Activated CD8-positive, alpha-beta memory T cell treated with anti-CD3 and anti-CD28 coated beads for 48 hours (primary cell): ENCODE results near the gene STUM.

Source experiments
- DNase-seq, 3 experiments: peaks; one replicate each; pipeline ENCODE4 v3.0.0-alpha.2; 2020; ENCODE audit warnings: low read depth in 2 of 3, low spot score in 2 of 3

STUM gene

DNA sequence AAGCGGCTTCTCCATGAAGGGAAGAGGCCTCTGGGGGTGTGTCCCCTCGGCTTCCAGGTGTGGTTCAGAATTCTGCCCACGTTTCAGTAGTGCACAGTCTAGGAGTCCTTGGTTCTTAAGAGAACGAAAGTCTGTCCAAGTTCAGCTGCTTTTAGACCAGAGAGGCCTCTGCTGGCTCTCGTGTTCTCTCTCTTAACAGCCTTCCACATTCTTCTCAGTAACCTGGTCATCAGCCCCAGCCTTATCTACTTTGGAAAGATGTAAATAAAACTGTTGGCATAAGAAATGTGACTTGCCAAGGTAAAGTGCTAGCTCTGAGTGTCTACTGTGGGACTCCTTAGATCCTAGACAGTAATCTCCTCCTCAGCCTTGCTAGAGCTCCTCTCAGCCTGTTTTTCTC is 15.3 kb upstream of the STUM start:
- no peak for DNase-seq

DNA sequence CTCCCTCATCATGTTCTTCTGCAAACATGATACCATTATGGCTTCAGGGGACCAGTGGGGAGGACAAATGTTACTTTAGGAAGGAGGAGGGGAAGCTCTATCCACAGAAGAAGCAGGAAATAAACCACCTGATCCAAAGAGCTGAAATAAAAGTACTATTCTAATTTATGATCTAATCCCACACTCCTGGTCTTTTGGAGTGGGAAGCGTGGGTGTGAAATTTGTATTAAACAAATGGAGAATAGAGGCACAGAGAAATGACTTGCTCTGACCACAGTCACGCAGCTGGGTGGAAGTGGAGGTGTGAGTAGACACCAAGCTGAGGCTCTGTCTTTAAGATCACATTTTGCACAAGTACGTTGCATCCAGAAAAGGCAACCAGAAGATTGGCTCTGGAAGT is 14.5 kb upstream of the STUM start:
- no peak for DNase-seq

DNA sequence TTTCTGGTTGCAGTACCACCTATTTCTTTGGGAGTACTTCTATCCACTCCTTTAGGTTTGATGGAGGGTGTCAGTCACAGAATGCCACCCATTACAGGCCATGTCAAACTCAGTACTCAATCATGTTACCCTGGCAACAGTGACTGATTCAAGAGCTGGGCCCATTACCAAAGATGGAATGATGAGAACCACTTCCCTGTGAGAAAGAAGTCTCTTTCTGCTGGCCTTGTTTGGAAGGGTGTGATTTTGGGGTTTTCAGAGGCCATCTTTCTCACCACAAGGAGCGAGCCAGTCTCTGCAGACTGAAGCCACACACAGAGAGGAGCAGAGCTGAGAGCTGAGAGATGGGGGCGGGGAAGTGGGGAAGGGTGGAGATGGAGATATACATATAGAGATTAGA is 13.9 kb upstream of the STUM start:
- no peak for DNase-seq

DNA sequence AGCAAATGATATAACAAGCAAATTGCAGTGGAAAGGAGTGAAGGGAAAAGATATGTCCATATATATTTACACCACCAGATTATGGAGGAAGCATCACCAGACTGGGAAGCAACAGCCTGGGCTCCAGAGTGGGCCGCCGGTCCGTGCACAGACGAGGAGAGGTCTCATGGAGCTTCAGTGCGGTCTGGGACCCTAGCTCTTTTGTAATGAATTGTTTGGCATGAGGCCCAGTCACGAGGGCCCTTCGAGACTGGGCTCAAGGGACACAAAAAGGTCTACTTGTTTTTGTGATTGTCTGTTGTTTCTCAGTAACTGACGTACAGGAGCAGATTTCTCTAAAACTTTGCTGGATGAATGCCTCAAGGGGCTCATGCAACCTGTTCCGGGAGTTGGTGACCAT is 12.9 kb upstream of the STUM start:
- DNase-seq, result no peak

DNA sequence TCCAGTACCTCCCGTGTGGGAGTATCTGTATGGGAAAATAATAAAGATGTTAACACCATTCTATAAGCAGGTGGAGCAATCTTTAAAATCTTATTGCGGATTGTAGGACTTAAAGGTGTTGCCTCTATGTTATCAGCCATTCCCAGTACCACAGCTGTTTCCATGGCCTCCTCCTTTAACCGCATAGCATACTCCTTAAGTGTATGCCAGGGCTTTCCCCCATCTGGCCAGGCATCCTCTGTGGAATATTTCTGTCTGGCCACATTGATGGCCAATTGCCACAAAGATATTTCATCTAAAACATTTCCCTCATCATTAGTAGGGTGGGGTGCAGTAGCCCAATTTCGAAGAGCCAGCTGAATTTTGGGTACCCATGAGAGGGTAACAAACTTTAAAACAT is 7.3 kb upstream of the STUM start:
- no peak for DNase-seq

DNA sequence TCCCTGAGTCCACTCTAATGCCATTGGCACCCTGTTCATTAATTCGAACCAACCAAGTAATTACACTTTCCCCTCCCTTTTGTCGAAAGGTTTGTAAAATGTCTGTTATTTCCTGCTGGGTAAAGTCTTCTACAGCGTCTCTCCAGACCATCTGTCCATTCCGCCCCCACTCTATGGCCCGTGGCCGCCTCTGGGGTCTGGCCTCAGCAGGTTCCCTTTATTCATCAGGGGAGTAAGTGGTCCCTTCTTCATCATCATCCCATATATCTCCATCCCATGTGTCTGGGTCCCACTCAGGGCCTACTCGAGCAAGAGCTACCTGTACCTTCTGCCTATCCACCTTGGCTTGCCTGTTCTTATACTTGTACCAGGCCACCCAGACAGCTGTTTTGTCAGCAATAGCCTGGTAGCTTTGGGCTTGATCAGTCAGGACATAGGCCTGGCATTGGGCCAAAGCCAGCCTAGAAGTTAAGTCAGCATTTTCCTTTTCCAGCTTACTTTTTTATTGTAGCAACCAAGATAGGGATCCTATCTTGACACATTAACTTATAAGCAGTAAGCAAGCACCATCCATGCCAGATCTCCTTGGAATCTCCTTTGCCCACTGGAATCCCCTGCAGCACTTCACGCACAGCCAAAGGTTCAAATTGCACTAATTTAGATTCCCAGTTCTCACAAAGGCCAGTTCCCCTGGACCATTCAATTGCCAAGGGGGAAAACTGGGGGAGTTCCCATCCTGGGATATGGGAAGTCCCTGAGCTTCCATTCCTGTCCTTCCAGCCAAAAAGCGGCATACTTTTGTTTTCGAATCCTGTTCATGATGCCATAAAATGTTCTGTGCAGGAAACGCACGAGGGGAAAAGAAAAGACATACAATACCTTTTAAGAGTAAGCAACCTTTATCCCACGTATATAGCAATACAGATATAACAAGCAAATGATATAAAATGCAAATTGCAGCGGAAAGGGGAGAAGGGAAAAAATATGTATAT is 6.6 kb upstream of the STUM start:
- no peak for DNase-seq

DNA sequence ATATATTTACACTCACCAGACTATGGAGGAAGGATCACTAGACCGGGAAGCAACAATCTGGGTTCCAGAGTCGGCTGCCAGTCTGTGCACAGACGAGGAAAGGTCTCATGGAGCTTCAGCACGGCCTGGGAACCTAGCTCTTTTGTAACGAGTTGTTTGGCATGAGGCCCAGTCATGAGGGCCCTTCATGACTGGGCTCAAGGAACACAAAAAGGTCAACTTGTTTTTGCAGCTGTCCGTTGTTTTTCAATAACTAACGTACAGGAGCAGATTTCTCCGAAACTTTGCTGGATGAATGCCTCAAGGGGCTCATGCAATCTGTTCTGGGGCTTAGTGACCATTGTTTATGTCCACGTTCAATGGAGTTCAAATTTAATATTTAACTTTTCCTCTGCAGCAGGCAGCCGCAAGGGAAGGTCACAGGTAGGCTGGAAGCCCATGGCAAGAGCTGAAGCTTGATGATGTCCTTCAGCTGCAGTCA is 5.9 kb upstream of the STUM start:
- DNase-seq, result no peak

DNA sequence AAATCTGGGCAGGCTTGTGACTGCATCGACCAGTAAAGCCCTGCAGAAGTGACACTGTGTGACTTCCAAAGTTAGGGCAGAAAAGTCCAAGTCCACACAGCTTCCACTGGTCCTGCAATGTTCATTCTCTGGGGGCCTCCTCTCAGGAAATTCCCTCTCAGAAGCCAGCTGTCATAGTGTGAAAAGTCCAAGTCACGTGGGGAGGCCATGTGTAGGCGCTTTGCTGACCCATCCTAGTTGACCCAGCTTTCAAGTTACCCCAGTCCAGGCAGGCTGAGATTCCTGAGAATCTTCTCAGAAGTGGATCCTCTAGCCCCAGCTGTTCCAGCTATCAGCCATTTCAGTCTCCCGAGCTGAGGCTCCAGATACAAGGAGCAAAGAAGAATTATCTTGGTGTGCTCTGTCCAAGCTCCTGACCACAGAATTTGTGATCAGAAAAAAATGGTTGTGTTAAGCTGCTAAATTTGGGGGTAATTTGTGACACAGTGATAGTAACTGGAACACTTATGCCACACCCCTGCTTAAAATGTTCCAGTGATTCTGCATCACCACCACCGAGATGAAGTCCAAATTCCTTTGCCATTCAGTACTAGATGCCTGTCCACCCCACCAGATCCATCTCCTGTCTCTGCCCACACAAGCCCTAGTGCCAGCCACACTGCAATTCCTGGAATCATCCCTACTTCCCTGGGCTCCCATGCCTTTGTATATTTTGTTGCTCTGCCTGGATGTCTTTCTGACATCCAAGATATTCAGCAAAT is 2.5 kb upstream of the STUM start:
- DNase-seq, result no peak

DNA sequence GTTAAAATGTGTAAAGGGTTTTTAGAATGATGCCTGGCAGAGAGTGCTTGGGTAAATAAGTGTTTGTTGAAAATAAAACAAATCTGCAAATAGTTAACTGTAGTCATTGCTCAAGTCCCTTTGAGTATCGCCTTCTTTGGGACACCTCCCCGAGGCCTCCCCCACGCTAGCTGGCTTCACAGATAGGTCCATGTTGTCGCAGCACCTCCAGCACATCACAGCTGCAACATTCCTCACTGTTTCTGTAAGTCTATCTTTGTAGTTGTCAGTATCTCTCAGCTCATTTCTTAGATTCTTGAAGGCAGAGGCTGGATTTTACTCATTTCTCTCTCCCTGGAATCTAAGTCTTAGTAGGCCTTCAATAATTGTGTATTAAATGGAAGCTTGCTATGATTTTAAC is 1.6 kb upstream of the STUM start:
- no peak for DNase-seq

DNA sequence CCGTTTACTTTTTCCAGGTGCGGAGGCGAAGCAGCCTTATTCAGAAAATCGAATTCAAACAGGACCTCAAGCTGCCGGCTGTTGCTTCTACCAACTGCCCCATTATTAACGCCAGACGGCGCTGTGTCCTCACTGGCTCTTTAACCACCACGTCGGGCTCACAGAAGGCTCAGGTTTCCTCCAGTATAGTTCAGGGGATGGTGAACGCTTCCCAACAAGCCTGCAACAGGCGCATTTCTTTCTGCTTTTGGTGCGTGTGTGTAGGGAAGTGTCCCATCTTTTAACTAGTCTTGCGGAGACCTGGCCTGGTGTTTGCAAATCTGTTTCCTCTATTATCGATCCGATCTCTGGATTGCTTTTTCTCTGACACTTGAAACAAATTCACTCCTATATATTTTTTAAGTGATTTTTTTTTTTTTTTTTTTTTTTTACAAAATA is 791 bp upstream of the STUM start:
- peak in 2 of 3 experiments; percentile 27 to 28 for DNase-seq

DNA sequence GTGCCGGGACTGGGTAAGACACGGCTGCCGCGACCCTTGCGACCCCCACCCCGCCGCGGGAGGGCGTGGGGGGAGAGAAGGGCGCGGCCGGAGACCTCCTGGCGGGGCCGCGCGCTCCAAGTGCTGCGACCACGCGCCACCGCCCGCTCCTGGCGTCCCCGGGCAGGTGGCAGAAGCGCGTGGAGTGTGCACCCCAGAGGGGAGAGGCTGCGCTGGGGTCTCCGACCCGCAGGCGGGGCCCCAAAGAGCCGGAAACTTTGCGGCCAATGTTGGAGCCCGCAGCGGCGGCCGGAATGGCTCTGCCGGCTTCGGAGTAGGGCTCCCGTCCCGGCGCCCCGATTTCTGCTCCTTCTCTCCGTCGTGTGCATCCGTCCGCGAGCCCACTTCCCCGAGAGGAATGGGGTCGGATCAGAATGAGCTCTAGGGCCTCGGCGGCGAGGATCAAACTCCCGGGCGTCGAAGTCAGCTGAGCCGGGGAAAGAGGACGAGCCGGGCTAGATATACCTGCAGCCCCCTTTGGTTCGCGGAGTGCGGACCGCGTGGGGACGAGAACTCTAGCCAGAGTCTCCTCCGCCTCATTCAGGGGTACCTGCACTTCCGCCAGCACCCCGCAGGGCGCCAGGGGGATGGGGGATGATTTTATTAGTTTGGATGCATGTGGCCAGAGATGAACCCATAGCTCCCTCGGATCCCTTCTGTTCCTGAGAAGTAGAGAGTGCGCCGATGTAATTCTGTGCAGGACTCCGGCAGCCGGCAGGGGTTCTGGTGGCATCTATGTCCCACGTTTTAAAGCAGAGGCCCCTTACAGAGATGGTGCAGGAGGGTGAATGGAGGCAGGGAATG is 751 bp downstream of the STUM start:
- DNase-seq, result peak in 1 of 3 experiments; percentile 7

DNA sequence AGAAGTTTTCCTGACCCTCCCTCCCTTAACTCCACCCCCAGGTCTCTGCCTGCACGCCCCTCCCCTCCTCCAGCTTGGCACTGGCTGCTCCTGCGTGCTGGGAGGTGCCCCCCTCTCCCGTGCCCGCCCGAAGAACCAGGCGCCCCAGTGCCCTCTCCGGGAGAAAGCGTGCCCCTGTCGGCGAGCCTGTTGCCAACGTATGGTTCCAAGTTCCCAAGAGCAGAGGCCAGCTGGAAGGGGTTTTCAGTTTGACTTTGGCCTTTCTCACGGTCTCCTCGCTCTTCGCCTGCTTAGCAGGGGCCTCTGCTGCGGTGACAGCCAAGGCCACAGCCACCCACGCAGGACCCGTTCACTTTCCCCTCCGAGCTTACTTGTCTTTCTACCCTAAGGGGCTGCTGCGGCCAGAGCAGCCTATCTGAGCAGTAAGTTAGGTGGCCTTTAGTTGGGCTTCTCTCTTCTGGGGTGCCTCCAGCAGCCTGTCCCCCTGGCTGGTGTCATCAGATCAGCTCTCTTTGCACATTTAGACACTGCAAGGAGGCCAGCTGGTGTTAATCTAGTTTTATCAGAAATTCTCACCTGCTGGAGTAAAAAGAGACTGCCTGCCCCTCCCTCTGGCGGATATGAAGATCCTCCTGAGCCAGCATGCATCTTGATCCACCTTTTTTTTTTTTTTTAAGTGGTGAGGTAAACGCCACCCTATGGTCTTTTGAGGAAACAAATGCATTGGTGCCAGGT is 1.5 kb downstream of the STUM start:
- DNase-seq, result peak in 1 of 3 experiments; percentile 5

DNA sequence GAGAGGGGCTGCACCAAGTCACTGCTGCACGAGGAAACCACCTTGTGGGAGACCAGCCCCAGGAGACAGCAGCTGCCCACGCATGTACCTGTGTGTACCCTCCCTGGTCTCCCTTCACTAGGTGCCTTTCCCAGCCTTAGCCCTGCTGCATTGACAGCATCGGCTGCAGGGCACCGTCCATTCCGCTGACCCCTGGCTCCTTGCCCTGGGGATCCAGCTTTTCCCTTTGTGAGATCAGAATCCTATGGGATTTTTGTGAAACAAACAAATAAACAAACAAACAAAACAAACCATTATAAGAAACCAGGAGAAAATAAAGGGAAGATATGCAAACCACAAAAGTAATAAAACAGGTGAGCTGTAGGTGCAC is 2.1 kb downstream of the STUM start:
- DNase-seq, result no peak

DNA sequence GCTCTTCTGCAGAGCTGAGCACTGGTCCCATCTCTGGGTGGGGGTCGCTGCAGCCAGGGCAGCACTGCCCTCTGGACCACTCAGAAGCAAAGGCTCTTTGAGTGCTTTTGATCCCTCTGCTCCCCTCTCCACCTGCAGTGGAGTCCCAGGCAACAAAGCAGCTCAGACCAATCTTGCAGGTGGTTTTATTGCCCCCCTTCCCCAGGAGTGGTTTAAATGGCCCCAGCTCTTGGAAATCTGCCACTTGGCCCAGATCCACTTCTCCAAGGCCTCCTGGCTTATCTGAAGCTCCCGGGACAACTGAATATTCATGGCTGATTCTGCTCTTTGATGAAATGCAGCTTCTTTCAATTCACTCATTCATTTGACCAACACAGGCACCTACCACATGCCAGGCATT is 2.7 kb downstream of the STUM start:
- no peak for DNase-seq

DNA sequence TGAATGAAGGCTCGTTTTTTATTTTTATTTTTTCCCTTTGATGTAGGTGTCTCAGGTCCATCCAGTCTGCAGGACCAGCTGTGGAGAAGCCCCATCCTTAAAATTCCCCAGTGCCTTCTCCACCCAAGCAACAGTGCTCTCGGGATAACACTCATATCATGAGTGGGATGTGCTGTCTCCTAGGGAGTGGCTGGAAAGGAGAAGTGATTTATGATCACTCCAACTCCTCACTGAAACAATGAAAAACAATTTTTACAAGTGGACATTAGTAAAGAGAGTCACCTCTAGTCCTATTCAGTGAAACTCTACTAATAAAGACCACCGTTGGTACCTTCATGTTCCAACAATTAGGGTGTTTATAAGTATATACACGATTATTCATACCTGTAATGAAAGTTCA is 3.5 kb downstream of the STUM start:
- no peak for DNase-seq

DNA sequence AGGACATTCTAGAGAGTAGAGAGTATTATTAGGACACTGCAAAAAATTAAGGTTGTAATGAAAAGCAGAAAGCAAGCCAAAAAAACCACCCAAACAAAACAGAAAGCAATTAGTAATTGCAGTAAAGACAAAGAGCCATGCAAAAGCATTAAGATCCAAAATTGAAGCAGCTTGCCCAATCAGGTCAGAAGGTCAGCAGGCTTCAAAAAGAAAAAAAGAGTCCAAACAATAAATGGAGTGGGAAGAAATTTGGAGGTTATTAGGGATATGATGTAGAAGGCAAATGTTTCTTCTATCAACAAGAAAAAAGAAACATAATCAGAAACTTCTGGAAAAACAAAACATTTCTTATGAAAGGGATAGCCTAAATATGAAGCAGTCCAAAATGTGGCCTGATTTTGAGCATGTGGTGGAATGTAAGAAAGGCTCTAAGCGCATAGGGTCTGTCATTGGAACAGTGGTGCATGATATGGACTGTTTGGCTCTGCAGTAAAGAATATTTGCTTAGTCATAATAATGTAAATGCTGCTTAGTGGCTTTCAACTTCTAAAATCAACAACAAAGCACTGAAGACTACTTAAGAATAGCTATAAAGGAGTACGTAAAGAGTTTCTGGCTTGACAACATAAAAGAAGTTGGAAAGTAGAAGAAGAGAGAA is 4.8 kb downstream of the STUM start:
- DNase-seq, result no peak

DNA sequence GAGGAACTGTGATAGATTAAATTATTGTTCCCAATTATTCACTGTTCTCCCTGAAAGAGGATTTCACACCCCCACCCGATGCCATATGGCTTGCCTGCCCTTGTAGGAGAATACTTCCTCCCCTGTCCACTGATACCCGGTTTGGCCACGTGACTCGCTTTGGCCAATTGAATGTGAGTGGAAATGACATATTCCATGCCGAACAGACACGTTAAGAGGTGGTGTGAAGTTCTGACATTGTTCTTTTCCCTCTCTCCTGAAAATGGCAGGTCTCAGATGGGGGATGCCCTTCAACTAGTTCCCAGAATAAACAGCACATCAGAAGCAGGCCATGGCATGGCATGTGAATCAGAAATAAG is 5.3 kb downstream of the STUM start:
- DNase-seq, result no peak

DNA sequence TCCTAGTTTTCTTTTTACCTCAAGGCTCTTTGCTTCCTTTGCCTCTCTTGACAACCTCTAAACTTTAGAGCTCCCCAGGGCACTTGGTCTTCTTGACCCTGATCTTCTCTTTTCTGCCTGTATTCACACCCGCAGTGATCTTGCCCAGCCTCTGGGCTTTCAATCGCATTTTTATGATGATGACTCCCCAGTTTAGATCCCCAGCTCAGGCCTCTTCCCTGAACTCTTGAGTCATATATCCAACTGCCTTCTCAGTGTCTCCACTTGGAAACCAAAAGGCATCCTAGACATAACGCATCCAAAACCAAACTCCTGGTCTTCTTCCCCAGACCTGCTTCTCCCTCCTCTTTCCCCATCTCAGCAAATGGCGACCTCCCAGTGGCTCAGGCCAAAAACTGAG is 6.5 kb downstream of the STUM start:
- no peak for DNase-seq

DNA sequence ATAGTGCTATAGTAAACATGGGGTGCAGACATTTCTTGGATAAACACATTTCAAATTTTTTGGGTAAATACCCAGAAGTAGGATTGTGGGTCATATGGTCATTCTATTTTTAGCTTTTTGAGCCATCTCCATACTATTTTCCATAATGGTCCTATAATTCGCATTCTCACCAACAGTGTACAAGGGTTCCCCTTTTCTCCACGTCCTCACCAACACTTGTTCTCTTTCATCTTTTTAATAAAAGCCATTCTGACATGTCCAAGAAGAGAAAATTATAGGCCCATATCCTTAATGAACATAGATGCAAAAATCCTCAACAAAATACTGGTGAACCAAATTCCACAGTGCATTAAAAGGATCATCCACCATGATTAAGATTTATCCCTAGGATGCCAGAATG is 8.9 kb downstream of the STUM start:
- DNase-seq, result no peak

DNA sequence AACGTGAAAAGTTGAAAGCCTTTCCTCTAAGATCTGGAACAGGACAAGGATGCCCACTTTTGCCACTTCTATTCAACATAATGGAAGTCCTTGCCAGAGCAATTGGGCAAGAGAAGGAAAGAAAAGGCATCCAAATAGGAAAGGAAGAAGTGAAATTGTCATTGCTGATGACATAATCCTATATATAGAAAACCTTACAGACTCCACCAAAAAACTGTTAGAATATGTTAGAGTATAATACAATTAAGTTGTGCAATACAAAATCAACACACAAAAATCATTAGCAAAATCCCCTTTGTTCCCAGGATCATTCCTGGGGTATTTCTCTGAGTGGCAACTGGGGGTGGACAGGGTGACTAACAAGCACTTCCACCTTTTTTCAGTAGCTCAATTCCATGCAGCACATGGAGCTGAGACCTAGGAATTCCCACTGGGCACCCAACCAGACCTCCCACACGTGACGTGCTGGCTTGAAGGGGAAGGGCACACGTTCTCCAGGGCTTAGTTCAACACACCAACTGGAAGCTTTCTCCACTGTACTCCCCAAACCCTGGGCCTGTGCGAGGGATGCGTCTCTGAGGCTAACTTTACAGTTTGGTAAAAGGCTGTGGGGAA is 9.6 kb downstream of the STUM start:
- DNase-seq, result no peak
